Measurements from ENCODE around the gene CTSZ.

CTSZ gene

GRCh38 chr20:58991715-58992114, 15.3 kb downstream of the CTSZ start:
- TF ChIP-seq, protein P1, sequence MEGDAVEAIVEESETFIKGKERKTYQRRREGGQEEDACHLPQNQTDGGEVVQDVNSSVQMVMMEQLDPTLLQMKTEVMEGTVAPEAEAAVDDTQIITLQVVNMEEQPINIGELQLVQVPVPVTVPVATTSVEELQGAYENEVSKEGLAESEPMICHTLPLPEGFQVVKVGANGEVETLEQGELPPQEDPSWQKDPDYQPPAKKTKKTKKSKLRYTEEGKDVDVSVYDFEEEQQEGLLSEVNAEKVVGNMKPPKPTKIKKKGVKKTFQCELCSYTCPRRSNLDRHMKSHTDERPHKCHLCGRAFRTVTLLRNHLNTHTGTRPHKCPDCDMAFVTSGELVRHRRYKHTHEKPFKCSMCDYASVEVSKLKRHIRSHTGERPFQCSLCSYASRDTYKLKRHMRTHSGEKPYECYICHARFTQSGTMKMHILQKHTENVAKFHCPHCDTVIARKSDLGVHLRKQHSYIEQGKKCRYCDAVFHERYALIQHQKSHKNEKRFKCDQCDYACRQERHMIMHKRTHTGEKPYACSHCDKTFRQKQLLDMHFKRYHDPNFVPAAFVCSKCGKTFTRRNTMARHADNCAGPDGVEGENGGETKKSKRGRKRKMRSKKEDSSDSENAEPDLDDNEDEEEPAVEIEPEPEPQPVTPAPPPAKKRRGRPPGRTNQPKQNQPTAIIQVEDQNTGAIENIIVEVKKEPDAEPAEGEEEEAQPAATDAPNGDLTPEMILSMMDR (IDR thresholded peaks at IDR 0.05; ENCODE audit: control insufficient read depth, insufficient read depth, low read depth, low read length, missing control alignments), result no peak
- no peak overlapping the region for H3K4me3 ChIP-seq (ENCODE audit: control insufficient read depth, low read depth, low read length)
- DNase-seq (ENCODE audit: low read depth), result no peak

DNA sequence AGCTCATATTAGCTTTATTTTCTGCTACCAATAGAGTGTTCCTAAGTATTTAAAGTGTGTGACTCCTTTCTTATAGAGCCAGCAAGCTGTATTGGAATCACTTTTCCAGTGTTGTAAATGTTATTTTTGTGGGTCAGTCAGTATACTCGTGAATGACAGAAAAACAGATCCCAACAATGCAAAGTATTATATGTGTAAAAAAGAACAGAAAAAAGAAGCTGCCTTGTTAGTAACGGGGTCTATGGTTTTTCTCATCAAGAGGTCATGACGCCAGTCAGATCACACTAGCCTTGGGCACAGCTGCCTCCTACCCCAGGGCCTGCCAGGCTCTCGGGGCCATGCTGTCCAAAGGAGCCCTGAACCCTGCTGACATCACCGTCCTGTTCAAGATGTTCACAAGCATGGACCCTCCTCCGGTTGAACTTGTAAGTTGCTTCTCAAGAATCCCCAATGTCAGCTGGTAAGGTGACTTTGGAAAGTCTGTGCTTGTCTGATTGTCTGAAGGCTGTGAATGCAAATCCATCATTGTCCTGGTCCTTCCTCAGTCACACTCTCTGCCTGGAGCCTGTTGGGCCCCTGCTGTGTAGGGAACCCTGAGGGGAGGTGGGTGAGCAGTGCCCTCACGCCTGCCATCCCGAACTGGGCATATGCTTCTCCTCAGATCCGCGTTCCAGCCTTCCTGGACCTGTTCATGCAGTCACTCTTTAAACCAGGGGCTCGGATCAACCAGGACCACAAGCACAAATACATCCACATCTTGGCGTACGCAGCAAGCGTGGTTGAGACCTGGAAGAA, 16.2 kb downstream of the CTSZ start:
- DNase-seq (ENCODE audit: low read depth), result no peak
- TF ChIP-seq, protein P1 (IDR thresholded peaks at IDR 0.05; ENCODE audit: control insufficient read depth, insufficient read depth, low read depth, low read length, missing control alignments), result no peak
- no peak overlapping the region for H3K4me3 ChIP-seq (ENCODE audit: control insufficient read depth, low read depth, low read length)

GRCh38 chr20:58989196-58989595, 17.9 kb downstream of the CTSZ start:
- DNase-seq (ENCODE audit: low read depth), result no peak
- TF ChIP-seq, protein P1 (IDR thresholded peaks at IDR 0.05; ENCODE audit: control insufficient read depth, insufficient read depth, low read depth, low read length, missing control alignments), result no peak
- H3K4me3 ChIP-seq (ENCODE audit: control insufficient read depth, low read depth, low read length), result no peak overlapping the region

DNA sequence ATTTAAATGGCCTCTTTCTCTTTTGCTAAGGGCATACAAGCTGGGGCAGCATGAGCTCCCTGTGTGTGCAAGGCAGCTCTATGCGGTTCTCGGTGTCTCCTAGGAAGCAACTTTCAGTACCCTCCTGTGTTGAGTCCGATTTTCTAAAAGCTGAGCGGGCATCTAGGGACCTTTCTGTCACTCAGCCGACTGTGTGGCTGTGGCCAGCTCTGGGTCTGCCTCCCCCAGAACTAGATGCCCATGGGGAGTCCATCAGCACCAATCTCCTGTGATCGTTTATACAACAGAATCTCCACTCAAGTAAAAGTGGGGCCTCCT, 18.5 kb downstream of the CTSZ start:
- H3K4me3 ChIP-seq (ENCODE audit: control insufficient read depth, low read depth, low read length), result no peak overlapping the region
- TF ChIP-seq, protein P1 (IDR thresholded peaks at IDR 0.05; ENCODE audit: control insufficient read depth, insufficient read depth, low read depth, low read length, missing control alignments), result no peak

DNA sequence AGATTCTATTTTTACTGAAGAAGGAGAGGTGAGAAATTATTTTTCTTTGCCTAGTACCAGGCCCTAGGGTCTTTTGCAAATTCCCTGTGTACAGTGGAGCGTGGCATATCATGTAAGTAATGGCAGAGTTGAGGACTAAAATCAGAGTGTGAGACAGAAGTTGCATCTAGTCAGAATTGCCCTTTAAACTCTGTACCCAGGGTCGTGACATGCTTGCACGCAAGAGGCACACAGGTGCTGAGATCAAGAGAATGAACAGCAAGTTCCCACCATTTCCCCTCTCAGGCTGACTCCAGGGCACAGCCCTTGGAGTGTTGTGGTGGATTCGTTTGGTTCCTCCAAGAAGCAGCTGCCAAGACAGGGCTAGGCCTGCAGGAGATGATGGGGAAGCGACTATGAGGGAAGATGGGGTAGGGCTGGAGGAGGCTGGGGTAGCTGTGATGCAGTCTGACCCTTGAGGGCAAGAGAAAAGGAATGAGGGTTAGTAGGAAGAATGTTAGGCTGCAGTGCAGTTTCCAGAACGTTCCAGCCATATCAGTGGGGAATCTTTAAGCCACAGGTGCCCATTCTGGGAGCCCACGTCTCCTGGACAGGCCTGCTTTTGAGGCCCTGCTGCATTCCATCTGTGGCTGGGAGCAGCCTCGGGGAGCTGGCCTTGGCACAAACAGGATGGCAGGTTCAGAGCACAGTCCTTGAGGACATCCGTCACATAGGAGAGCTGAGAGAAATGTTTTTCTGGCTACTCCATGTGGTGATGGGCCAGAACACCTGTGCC, 19.1 kb downstream of the CTSZ start:
- H3K4me3 ChIP-seq (ENCODE audit: control insufficient read depth, low read depth, low read length), result no peak overlapping the region
- TF ChIP-seq, protein P1 (IDR thresholded peaks at IDR 0.05; ENCODE audit: control insufficient read depth, insufficient read depth, low read depth, low read length, missing control alignments), result no peak
- DNase-seq (ENCODE audit: low read depth), result no peak

More for the DNA sequence above, 18.5 kb downstream of the CTSZ start:
- no peak for DNase-seq (ENCODE audit: low read depth)

GRCh38 chr20:58986968-58987517, 20.0 kb downstream of the CTSZ start:
- no peak for DNase-seq (ENCODE audit: low read depth)
- TF ChIP-seq, protein P1 (IDR thresholded peaks at IDR 0.05; ENCODE audit: control insufficient read depth, insufficient read depth, low read depth, low read length, missing control alignments), result no peak
- H3K4me3 ChIP-seq (ENCODE audit: control insufficient read depth, low read depth, low read length), result no peak overlapping the region

Data from AG09309 (cell line).